Measurements from ENCODE around the gene ALG13.
A peak's percentile ranks its signal among the peaks of the same experiment; 100 is the strongest.
"Not testable (repeated sequence)": the region's sequence is repeated elsewhere in the genome, so short reads cannot be mapped to it uniquely, and the experiment has no call there.

ALG13 gene

DNA sequence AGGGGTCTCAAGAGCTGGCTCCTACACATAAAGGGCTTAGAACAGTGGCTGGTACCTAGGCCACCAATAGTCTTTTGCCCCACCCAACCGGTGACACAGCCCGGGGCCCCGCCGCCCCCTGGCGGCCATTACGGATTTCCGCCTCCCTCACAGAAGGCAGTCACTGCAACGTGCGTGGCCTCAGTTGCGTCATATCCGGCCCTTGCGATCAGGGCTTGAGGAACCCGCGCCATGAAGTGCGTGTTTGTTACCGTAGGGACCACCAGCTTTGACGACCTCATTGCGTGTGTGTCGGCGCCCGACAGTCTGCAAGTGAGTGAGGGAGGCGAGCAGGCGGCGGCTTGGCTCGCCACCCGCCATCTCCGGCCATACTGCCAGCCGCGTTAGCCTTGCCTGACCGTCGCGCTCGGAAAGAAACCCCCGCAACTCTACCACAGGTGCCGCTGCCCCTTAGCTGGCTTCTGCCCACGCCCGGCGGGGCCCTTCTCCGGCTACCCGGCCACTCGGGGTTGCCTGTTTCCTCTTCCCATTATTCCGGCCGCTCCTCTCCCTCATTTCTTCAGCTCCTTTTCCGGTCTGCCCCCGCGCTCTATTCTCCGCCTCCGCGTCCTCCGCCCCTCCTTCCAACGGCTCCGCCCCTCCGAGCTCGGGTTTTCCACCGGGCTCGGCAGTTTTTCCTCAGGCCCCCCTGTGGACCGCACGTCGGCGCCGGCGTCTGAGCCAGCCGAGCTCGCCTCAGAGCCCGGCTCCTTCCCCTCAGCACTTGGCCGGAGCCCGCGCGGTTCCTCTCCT, at the start of gene ALG13:
TSS of gene ALG13 (plus strand) at position 183 of the 792 bp plus-strand sequence. CDS start at position 232, 49 bp downstream.
- peak; percentile 95 for DNase-seq

DNA sequence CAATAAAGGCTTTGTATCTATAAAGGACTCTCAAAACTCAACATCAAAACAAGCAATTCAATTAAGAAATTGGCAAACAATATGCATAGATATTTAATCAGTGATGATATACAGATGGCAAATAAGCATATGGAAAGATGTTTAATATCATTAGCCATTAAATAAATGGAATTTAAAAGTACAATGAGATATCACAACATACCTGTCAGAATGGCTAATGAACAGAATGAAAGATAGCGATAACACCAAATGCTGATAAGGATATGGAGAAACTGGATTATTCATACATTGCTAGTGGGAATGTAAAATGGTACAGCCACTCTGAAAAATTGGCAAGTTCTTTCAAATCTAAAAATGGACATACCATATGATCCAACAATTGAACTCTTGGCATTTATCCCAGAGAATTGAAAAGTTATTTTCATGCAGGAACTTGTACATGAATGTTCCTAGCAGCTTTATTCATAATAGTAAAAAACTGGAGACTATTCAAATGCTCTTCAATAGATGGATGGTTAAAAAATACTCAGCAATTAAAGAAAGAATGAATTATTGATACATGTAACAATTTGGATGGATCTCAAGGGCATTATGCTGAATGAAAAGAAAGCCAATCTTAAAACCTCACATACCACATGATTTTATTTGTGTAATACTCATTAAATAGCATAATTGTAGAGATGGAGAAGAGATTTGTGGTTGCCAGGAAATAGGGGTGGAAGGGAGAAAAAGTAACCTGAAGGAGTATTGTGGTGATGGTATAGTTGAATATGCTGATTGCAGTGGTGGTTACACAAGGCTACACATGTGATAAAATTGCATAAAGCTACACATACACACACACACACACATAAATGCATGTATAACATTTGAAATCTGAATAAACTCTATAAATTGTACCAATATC, 45.9 kb upstream of the ALG13 start:
- no peak for DNase-seq

- DNase-seq = no peak
Observed at GRCh38 chrX:111641969-111642368, 39.0 kb upstream of the ALG13 start.

DNA sequence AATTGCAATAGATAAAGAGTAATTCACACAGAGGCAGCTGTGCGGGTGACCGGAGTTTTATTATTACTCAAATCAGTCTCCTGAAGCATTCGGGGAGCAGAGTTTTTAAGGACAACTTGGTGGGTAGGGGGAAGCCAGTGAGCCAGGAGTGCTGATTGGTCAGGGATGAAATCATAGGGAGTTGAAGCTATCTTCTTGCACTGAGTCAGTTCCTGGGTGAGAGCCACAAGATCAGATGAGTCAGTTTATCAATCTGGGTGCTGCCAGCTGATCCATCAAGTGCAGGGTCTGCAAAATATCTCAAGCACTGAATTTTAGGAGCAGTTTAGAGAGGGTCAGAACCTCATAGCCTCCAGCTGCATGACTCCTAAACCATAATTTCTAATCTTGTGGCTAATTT, 35.8 kb upstream of the ALG13 start:
- DNase-seq = not testable (repeated sequence)

DNA sequence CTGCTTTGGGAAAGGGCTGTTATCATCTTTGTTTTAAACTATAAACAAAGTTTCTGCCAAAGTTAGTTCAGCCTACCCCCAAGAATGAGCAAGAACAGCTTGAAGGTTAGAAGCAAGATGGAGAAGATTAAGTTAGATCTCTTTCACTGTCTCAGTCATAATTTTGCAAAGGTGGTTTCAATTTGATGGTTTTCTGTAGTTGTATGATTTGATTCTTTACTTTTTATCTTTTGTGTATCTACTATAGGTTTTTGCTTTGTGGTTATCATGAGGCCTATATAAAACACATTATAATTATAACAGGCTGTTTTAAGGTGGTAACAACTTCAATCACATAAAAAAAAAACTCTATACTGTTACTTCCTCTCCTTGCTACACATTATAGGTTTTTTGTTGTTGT, 35.4 kb upstream of the ALG13 start:
- no peak for DNase-seq

- DNase-seq = no peak
Observed at GRCh38 chrX:111646515-111646914, 34.5 kb upstream of the ALG13 start.

DNA sequence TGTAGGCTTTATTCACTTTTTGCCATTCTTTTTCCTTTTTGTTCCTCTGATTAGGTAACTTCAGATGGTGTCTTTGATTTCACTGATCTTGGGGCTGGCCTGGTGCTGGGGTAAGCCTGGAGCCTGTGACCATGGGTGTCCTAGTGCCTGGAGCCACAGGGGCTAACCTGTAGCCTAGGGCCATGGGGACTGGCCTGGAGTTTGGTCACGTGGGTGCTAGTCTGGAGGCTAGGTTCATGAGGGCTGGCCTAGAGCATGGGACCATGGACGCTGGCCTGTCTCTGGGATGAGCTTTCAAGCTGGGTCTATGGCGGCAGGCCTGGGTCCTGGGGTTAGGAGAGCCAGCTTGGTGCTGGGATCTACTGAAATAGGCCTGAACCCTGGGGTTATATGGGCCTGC, 32.2 kb upstream of the ALG13 start:
- no peak for DNase-seq

DNA sequence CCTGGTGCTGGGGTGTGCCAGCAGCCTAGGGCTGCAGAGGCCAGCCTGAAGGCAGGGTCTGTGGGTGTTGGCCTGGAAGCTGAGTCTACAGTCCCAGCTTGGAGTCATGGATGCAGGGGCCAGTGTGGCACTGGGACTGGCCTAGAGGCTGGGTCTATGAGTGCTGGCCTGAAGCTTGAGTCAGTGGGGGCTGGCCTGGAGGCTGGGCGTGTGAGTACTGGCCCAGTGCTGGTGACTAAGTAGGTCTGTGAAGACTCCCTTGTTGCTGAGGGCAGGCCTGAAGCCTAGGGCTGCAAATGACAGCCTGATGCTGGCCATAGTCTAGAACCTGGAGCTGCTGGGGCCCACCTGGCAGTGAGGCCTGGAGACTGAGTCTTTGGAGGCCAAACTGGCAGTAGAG, 31.3 kb upstream of the ALG13 start:
- DNase-seq = no peak

- DNase-seq = no peak
Observed at GRCh38 chrX:111650845-111651244, 30.1 kb upstream of the ALG13 start.

DNA sequence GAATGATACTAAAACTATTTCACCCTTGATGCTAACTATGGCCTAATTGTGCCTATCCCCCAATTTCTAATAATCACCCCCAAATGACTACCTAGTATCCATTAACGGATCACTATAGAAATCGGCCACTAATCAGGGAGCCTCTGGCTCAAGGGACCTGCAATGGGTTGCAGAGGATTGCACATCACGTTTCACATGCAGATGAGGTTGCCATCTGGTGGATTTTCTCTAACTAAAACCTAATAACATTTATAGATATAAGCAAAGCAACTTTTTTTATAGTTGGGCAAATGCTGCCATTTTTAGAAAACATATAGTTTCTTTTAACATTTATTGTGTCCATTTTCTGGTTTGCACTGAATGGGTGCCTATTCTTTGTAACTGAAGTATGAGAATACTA, 28.3 kb upstream of the ALG13 start:
- DNase-seq = no peak

DNA sequence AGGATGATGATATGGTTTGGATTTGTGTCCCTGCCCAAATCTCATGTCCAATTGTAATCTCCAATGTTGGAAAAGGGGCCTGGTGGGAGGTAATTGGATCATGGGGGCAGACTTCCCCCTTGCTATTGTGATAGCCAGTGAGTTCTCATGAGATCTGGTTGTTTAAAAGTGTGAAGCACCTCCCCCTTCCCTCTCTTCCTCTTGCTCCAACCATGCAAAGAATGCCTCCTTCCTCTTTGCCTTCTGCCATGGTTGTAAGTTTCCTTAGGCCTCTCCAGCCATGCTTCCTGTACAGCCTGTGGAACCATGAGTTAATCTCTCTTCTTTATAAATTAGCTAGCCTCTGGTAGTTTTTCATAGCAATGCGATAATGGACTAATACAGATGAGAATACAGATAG, 19.7 kb upstream of the ALG13 start:
- DNase-seq = no peak

DNA sequence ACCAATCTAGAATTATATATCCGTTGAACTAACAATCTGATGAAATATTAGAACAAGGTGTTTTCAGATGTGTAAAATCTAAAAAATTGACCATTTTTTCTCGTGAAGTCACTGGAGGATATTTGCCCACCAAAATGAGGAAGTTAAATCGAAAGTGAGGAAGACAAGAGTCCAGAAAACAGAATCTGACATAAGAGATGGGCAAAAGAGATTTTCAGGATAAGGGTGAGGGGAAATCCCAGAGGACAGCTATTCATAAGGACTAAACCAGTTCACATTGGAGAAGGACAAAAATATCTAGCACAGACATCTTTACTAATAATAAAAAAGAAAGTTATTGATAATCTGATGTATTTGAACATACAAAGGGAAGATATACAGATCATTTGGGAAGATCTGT, 18.7 kb upstream of the ALG13 start:
- no peak for DNase-seq

DNA sequence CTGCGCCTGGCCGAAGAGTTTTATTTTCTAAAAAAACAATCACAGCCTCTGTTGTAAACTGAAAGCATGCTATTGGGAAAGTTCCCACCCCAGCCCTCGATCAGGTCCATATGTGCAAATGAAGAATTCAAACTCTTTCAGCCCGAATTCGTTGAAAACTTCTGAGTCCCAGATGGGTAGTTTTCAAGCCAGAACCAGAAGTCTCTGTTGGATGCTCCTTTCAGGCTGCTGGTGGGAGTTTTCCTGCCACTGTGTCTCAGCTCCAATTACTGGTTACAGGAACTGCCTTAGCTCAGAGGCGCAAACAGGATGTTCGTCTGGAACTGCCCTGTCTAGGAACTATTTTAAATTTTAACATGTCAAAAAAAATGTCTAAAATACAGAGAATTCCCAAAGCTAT, 9.3 kb upstream of the ALG13 start:
- no peak for DNase-seq

- DNase-seq = no peak
Observed at GRCh38 chrX:111687305-111687704, 6.3 kb downstream of the ALG13 start.

GRCh38 chrX:111695297-111695880, 14.4 kb downstream of the ALG13 start:
- DNase-seq = no peak

GRCh38 chrX:111719426-111720210, 38.6 kb downstream of the ALG13 start:
- no peak for DNase-seq

- no peak for DNase-seq
Observed at GRCh38 chrX:111728096-111728495, 47.1 kb downstream of the ALG13 start.

DNA sequence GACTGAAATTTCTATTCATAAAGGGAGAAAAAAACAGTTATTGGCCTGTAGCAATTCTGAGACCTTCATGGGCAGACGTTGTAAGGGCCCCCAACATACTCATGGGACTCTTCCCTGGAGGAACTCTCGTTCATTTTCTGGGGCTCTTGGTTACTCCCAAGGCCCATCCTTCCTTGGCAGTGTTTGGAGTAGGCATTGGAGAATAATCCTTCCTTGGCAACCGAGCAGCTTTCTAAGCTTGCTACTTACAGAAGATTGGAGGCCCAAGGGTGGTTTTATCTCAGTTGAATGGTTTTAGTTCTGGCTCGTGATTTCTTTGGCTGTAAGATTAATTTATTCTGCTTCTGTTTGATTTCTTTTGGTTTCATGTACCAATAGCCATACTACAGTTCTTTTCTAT, 50.4 kb downstream of the ALG13 start:
- DNase-seq = no peak

DNA sequence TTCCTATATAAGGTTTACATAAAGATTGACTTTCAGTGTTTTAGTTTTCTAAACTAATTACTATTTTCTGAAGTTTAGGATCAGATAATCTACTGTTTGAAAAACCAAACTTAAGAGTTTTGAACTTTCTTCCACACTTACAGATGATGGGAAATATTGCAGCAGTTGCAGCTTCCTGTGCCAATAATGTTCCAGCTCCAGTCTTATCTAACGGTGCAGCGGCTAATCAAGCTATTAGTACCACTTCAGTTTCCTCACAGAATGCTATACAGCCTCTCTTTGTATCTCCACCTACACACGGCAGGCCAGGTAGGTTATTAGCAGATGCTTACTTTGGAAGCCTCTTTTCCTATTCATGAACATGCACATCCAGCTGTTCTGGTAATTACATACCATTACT, 55.6 kb downstream of the ALG13 start:
- no peak for DNase-seq

DNA sequence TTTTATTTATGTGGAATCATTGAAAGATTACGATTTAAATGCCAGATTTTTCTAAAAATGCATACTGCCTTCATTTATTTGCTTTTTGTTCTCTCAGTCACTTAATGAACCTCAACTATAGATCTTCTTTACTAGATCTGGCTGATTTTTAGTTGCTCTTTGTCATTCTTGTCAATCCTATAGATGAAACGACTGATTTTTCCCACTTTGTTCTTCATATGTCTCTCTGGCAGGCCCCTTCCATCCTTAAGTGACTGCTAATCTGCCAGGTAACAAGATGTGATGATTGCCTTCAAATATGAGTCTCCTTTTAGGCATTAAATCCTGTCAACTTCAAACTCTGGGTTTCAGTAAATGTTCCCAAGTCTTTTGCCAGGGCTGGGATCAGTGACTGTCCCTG, 61.0 kb downstream of the ALG13 start:
- no peak for DNase-seq

DNA sequence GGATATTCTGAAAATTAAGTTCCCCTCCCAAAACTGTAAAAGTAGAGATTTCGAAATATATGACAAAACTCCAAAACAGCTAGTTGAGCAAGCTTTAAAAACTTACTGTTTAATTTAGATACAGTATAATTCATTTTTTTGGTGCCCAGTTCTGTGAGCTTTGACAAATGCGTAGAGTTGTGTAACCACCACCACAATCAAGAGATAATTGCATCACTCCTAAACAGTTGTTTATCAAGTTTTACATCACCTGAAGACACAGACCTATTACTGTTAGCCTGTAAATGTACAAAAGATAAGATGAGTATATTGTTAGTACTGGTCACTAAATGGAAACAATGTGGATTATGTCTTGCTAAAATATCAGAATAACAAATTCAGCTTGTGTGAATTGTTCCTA, 62.3 kb downstream of the ALG13 start:
- DNase-seq = no peak

DNA sequence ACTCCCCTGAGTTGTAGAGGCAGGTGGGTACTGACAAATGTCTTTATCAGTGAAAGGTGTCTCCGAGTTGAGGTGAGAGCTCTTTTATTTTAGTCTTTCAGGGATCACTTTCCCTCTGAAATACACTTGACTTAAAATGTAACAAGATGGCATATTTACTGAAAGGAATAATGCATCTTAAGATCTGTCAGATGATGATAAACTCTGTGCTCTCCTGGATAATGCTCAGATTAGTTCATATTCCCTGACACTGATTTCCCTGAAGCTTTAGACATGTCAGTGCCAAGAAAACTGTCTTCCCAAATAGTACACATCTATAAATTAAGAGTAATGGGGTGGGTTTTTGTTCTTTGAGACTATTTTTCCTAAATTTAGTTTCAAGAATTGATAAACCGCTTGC, 75.5 kb downstream of the ALG13 start:
- no peak for DNase-seq

DNA sequence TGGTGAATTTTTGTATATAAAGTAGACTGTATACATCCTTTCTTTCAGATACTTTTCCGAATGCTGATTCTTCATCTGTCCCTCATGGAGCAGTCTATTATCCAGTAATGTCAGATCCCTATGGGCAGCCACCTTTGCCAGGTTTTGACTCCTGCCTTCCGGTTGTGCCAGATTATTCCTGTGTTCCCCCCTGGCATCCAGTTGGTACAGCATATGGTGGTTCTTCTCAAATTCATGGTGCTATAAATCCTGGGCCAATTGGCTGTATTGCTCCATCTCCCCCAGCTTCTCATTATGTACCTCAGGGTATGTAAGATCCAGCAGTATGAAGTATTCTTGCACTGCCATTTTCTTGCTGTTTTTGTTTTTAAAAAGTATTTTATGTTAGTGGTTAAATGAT, 78.7 kb downstream of the ALG13 start:
- DNase-seq = no peak

Measured in CD4-positive, alpha-beta T cell treated with Interleukin-15 for 1 hour (primary cell).